GM12878 (cell line): ENCODE results near the gene KDM6B. TPM values are rescaled to one million over a fixed set of nuclear protein-coding genes. Genes with fewer than 3 reads are reported as not detected.

Experiments
- ATF2 ChIP-seq: IDR thresholded peaks from 2 replicates; pipeline ENCODE4 v1.6.1; 2012; ENCODE audit warnings: low read length, inconsistent platforms
- CBFB ChIP-seq: IDR thresholded peaks from 2 replicates; pipeline ENCODE4 v1.6.1; 2016; ENCODE audit warnings: antibody characterized with exemption, low read depth
- CEBPB ChIP-seq, 2 experiments: fragments of 150-350 bp in 1 of 2; IDR thresholded peaks; 2 replicates each; pipeline ENCODE4 v1.6.1; 2012 to 2014; ENCODE audit warnings: low read depth in 2 of 2, low read length in 2 of 2, borderline replicate concordance in 1 of 2, inconsistent platforms in 1 of 2
- CEBPZ ChIP-seq: fragments of 150-350 bp; IDR thresholded peaks from 2 replicates; pipeline ENCODE4 v1.6.1; 2016; ENCODE audit warnings: low read depth, low read length
- ELK1 ChIP-seq: IDR thresholded peaks from 2 replicates; pipeline ENCODE4 v1.6.1; 2012; ENCODE audit warnings: low read depth, low read length, improper control_type of control experiment
- IRF5 ChIP-seq: fragments of 450-650 bp; IDR thresholded peaks from 2 replicates; pipeline ENCODE4 v1.6.1; 2017; ENCODE audit warnings: borderline replicate concordance
- MEF2B ChIP-seq: fragments of 450-650 bp; IDR thresholded peaks from 2 replicates; pipeline ENCODE4 v1.6.1; 2018; ENCODE audit warnings: mild to moderate bottlenecking, moderate library complexity; ENCODE audit not compliant: partially characterized antibody, poor library complexity, severe bottlenecking
- MTA2 ChIP-seq: fragments of 450-650 bp; IDR thresholded peaks from 2 replicates; pipeline ENCODE4 v1.6.1; 2016; ENCODE audit warnings: low read depth, mild to moderate bottlenecking, moderate library complexity
- NFIC ChIP-seq: IDR thresholded peaks from 2 replicates; pipeline ENCODE4 v1.6.1; 2012; ENCODE audit warnings: low read depth, mild to moderate bottlenecking, inconsistent platforms, low read length, moderate library complexity
- NRF1 ChIP-seq: conservative IDR thresholded peaks from 2 replicates; pipeline ENCODE4 v1.6.1; 2011; ENCODE audit warnings: mild to moderate bottlenecking, low read depth, low read length, improper control_type of control experiment
- SMAD5 ChIP-seq: IDR thresholded peaks from 2 replicates; pipeline ENCODE4 v1.6.1; 2016; ENCODE audit warnings: antibody characterized with exemption, low read depth
- TARDBP ChIP-seq: IDR thresholded peaks from 2 replicates; pipeline ENCODE4 v1.6.1; 2016; ENCODE audit warnings: borderline replicate concordance
- TBL1XR1 ChIP-seq: IDR thresholded peaks from 2 replicates; pipeline ENCODE4 v1.6.1; 2012; ENCODE audit warnings: low read depth, low read length, improper control_type of control experiment
- TCF3 ChIP-seq: IDR thresholded peaks from 2 replicates; pipeline ENCODE4 v1.6.1; 2012; ENCODE audit warnings: low read depth, mild to moderate bottlenecking, low read length, borderline replicate concordance; ENCODE audit not compliant: insufficient read depth
- polyA plus RNA-seq, 11 experiments: library from polyadenylated mRNA; depleted of rRNA in 4 of 11; unstranded in 6 of 11; stranded (reverse) in 5 of 11; fragments of >200 nt; fragmentation: Nextera tagmentation in 4 of 11; fragmentation: Illumina TruSeq in 1 of 11; extraction: Ambion mirVana in 4 of 11; extraction: Trizol in 1 of 11; gene quantifications; 1 replicate in 1 of 11; 2 replicates in 10 of 11; pipeline versions ENCODE4 v1.2.1 to v1.2.3, GENCODE V29; 2011 to 2016; ENCODE audit warnings: inconsistent platforms in 2 of 11, missing spikeins in 2 of 11, low read depth in 1 of 11
- total RNA-seq, 4 experiments: library from RNA; depleted of rRNA in 3 of 4; stranded (reverse); fragments of >200 nt in 3 of 4; fragmentation: Illumina TruSeq in 1 of 4; extraction: Trizol in 1 of 4; gene quantifications; 2 replicates each; pipeline versions ENCODE4 v1.2.1 to v1.2.3, GENCODE V29; 2013 to 2021

Gene KDM6B
- total and polyA plus RNA-seq, 10 of the 15 experiments (the other 5 are each of a cell fraction or from before 2014, with no cell fraction given), result 0.05 to 33.5 (median 2.3) TPM

GRCh38 chr17:7835814-7836595 is 2.0 kb downstream of the KDM6B start (continued):
- TF ChIP-seq ATF2 (no peak), CEBPB (IDR thresholded peaks at IDR 0.05; ENCODE audit: borderline replicate concordance in 1 of 2, low read depth in 2 of 2, low read length in 2 of 2) (no peak), MTA2 (no peak), TCF3 (peak; percentile 94), MEF2B (peak; percentile 89), NRF1 (no peak), TBL1XR1 (no peak), NFIC (no peak), CBFB (peak; percentile 62; the same call in 1 of the 2 replicates), IRF5 (no peak), SMAD5 (no peak), CEBPZ (no peak), TARDBP (no peak), ELK1 (no peak)
